ENCODE measurements around the gene PFKL. TPM values are rescaled to one million over a fixed set of nuclear protein-coding genes. Genes with fewer than 3 reads are reported as not detected.

Gene PFKL
- total RNA-seq, 4 donors from 2014 or later: 104 to 145 (median 136) TPM

DNA sequence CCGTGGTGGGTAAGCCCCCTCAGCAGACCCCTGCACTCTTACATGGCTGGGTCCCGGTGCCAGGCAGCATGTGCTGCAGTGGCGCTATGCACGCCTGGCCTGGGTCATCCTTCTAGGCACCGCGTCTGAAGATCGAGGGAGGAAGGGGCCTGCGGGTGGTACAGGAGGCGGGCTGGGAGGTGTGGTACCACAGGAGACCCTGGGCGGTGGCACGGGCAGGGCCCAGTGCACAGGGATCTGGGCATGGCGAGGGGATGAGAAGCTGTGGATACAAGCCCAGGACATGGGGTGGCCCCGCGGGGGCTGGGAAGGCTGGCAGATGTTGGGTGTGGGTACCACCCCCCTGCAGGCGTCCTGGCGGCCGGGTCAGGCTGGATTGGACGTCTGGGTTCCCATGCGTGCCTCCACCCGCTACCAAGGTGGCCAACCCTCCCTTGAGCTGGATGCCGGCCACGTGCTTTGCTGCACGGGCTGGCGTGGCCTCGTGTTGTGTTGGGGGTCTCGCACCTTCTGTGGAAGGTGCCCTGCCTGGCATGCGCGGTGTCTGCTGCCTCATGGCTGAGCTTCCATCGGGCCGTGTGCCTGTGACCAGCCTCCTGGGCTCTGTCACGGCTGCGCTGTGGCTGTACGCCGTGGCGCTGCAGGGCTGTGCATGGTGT, 19.7 kb downstream of the PFKL start:
- no peak for DNase-seq (ENCODE audit: low spot score in 2 of 2)
- WGBS, 2 donors: 87 to 92% methylated on average over 27 to 29 of the region's 35 CpGs
- no peak overlapping the region for H3K4me3 ChIP-seq (ENCODE audit: low read depth, poor library complexity, severe bottlenecking)
- TF ChIP-seq CTCF (IDR thresholded peaks at IDR 0.05) (no peak), POLR2A (IDR thresholded peaks at IDR 0.05) (no peak)
- intact Hi-C loops (cut with DNase I; ENCODE audit: low total_unique reads): no loop called here

GRCh38 chr21:44320847-44321246, 21.0 kb downstream of the PFKL start:
- no peak for DNase-seq (ENCODE audit: low spot score in 2 of 2)
- no peak for TF ChIP-seq CTCF (IDR thresholded peaks at IDR 0.05)
- no peak for TF ChIP-seq POLR2A (IDR thresholded peaks at IDR 0.05)
- WGBS, 2 donors: 85 to 91% methylated on average over 13 of the region's 13 CpGs
- intact Hi-C loops (cut with DNase I; ENCODE audit: low total_unique reads): no loop called here
- no peak overlapping the region for H3K4me3 ChIP-seq (ENCODE audit: low read depth, poor library complexity, severe bottlenecking)

- no peak overlapping the region for H3K4me3 ChIP-seq (ENCODE audit: low read depth, poor library complexity, severe bottlenecking)
- DNase-seq (ENCODE audit: low spot score in 2 of 2): no peak
- WGBS, 2 donors: 90 to 94% methylated on average over 3 to 23 of the region's 23 CpGs
- no peak for TF ChIP-seq POLR2A (IDR thresholded peaks at IDR 0.05)
- no peak for TF ChIP-seq CTCF (IDR thresholded peaks at IDR 0.05)
- intact Hi-C loops (cut with DNase I; ENCODE audit: low total_unique reads): no loop called here
Observed at GRCh38 chr21:44321846-44322450, 22.1 kb downstream of the PFKL start.

DNA sequence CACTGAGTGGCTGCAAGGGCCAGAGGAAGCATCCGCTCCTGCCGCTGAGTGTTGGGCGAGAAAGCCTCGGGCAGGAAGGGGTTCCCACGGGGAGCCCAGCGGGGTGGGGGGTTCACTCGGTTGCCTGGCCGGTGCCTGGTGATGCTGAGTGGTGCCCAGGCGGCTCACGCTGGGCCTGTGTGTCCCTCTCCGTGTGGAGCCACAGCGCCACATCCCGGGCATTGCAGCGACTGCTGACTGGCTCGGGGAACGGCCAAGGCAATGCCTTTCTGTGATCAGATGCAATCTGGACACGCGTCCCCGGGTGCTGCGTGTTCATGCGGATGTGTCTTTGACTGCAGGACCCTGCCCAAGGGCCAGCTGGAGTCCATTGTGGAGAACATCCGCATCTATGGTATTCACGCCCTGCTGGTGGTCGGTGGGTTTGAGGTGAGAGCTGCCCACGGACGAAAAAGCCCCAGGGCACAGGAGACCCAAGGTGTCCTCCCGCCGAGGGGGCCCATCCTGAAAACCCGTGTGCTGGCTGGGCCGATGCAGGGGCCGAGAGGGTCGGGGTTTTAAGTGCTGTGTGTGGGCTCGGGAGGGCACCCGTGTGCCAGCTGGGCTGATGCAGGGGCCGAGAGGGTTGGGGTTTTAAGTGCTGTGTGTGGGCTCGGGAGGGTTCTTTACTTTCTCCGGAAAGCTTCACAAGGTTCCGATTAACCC, 22.9 kb downstream of the PFKL start:
- TF ChIP-seq POLR2A (IDR thresholded peaks at IDR 0.05) (no peak), CTCF (IDR thresholded peaks at IDR 0.05) (no peak)
- no peak for DNase-seq (ENCODE audit: low spot score in 2 of 2)
- H3K4me3 ChIP-seq (ENCODE audit: low read depth, poor library complexity, severe bottlenecking): no peak overlapping the region
- WGBS, 2 donors: 91 to 93% methylated on average over 34 to 38 of the region's 38 CpGs
- intact Hi-C loops (cut with DNase I; ENCODE audit: low total_unique reads): no loop called here

- no peak for TF ChIP-seq CTCF (IDR thresholded peaks at IDR 0.05)
- TF ChIP-seq POLR2A (IDR thresholded peaks at IDR 0.05): no peak
- H3K4me3 ChIP-seq (ENCODE audit: low read depth, poor library complexity, severe bottlenecking): no peak overlapping the region
- 89 to 90% methylated on average over 2 to 20 of the region's 20 CpGs for WGBS, 2 donors
- intact Hi-C loops (cut with DNase I; ENCODE audit: low total_unique reads): no loop called here
- DNase-seq (ENCODE audit: low spot score in 2 of 2): no peak
Observed at GRCh38 chr21:44323591-44323990, 23.7 kb downstream of the PFKL start.

All from lower leg skin (tissue), 4 donors.